Hepatocyte (in vitro differentiated cells): ENCODE measurements around the gene CACNA2D4. TPM values are rescaled to one million over a fixed set of nuclear protein-coding genes. Genes with fewer than 3 reads are reported as not detected.

Experiments
- DNase-seq: peaks from one replicate; pipeline ENCODE4 v3.0.0-alpha.2; 2016; ENCODE audit warnings: low spot score
- H2AFZ ChIP-seq: fragments of 200-600 bp; sonication (generic); 2 replicates; pipeline ENCODE4 v1.6.0; 2016; ENCODE audit warnings: antibody characterized with exemption, mild to moderate bottlenecking
- H3K27ac ChIP-seq: fragments of 200-600 bp; sonication (generic); 2 replicates; pipeline ENCODE4 v1.5.1; 2016; ENCODE audit warnings: mild to moderate bottlenecking
- H3K27me3 ChIP-seq: fragments of 200-600 bp; sonication (generic); 2 replicates; pipeline ENCODE4 v1.6.1; 2016
- H3K36me3 ChIP-seq: fragments of 200-600 bp; sonication (generic); replicated peaks from 2 replicates; pipeline ENCODE4 v1.5.1; 2016; ENCODE audit warnings: low read depth; ENCODE audit not compliant: insufficient read depth
- H3K4me1 ChIP-seq: fragments of 200-600 bp; sonication (generic); 2 replicates; pipeline ENCODE4 v1.5.1; 2016; ENCODE audit warnings: mild to moderate bottlenecking, moderate library complexity; ENCODE audit not compliant: insufficient read depth
- H3K4me2 ChIP-seq: fragments of 200-600 bp; sonication (generic); 2 replicates; pipeline ENCODE4 v1.6.0; 2016
- H3K4me3 ChIP-seq: fragments of 200-600 bp; sonication (generic); 2 replicates; pipeline ENCODE4 v1.5.1; 2016; ENCODE audit warnings: mild to moderate bottlenecking
- H3K79me2 ChIP-seq: fragments of 200-600 bp; sonication (generic); 2 replicates; pipeline ENCODE4 v1.6.0; 2017; ENCODE audit warnings: mild to moderate bottlenecking
- H3K9me2 ChIP-seq: fragments of 200-600 bp; sonication (generic); replicated peaks from 2 replicates; pipeline ENCODE4 v1.6.0; 2017; ENCODE audit warnings: mild to moderate bottlenecking; ENCODE audit not compliant: insufficient read depth
- H3K9me3 ChIP-seq: fragments of 200-600 bp; sonication (generic); 2 replicates; pipeline ENCODE4 v1.5.1; 2016; ENCODE audit warnings: low read depth, mild to moderate bottlenecking
- H4K20me1 ChIP-seq: fragments of 200-600 bp; sonication (generic); 2 replicates; pipeline ENCODE4 v1.6.0; 2016; ENCODE audit warnings: mild to moderate bottlenecking; ENCODE audit not compliant: insufficient read depth, poor library complexity, severe bottlenecking
- CTCF ChIP-seq: fragments of 200-600 bp; sonication (generic); IDR thresholded peaks from 2 replicates; pipeline ENCODE4 v1.5.1; 2016; ENCODE audit warnings: antibody characterized with exemption, mild to moderate bottlenecking; ENCODE audit not compliant: poor library complexity
- EZH2 ChIP-seq: fragments of 200-600 bp; sonication (generic); IDR thresholded peaks from 2 replicates; pipeline ENCODE4 v1.6.1; 2016; ENCODE audit warnings: antibody characterized with exemption, mild to moderate bottlenecking, borderline replicate concordance
- EZH2phosphoT487 ChIP-seq: fragments of 200-600 bp; sonication (generic); IDR thresholded peaks from one replicate; pipeline ENCODE4 v1.6.1; 2018; ENCODE audit warnings: antibody characterized with exemption, mild to moderate bottlenecking, low read depth, moderate library complexity; ENCODE audit not compliant: unreplicated experiment, severe bottlenecking
- WGBS: methylation state at CpG from one replicate; pipeline ENCODE4 v1.1.6; 2016; ENCODE audit warnings: low lambda C conversion rate; ENCODE audit errors: missing lambda C conversion rate; 5-methylcytosine and 5-hydroxymethylcytosine counted together
- polyA plus RNA-seq: library from polyadenylated mRNA; unstranded; fragments of >200 nt; fragmentation: Nextera tagmentation; extraction: Ambion mirVana; gene quantifications from 2 replicates; pipeline ENCODE4 v1.2.1, GENCODE V29; 2016
- total RNA-seq: library from RNA; depleted of rRNA; stranded (reverse); fragments of >200 nt; gene quantifications from 2 replicates; pipeline ENCODE4 v1.2.3, GENCODE V29; 2014

The CACNA2D4 gene
- total and polyA plus RNA-seq, 2 experiments from 2014 or later = 1.3 to 2.1 TPM

DNA sequence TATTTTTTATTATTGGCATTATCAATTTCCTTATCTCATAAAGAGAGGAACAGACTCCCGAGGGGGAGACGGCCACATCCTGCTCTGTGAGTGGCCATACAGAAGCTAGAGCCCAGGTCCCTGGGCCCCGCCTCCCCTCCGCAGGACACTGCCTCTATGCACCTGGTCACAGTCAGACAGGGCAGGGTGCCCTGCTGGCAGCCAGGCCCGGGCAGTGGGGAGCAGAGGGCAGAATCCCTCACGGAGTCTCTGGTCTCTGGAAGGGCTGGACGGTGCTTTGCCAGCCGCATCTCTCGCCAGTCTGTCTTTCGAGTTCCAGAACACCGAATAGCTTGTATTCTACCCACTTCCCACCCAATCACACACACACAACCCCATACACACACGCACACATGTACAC, 16.4 kb upstream of the CACNA2D4 start:
- Histone ChIP-seq H3K9me3 (no peaks in the 10 kb centered on the region), H3K4me1 (peaks cover 19% of the 10 kb centered on the region), H3K9me2 (no peaks in the 10 kb centered on the region), H4K20me1 (no peaks in the 10 kb centered on the region), H3K79me2 (no peaks in the 10 kb centered on the region), H3K27me3 (no peaks in the 10 kb centered on the region), H3K4me2 (no peak overlapping the region), H3K36me3 (no peaks in the 10 kb centered on the region), H3K4me3 (no peak overlapping the region), H3K27ac (no peak overlapping the region), H2AFZ (no peak overlapping the region)
- WGBS = 91% methylated on average over 12 of the region's 12 CpGs
- no peak for DNase-seq
- no peak for TF ChIP-seq EZH2
- TF ChIP-seq EZH2phosphoT487 = no peak
- no peak for TF ChIP-seq CTCF

DNA sequence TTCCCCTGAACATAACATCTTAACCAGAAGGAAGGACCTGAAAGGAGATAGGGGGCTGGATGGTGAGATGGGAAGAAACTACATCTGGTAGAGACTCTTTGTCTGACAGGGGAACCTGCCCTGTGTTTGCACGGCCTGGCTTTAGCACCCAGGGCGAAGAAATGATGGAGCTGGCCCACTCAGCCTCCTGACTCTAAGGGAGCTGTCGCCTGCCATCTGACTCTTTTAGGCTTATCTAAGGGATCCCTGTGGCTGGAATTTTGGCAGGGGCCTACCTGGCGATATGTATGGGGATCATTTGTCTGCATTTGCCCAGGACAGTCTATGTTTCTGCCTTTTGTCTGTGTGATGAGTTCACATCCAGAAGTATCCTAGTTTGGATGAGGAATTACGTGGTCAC, 15.6 kb upstream of the CACNA2D4 start:
- no peaks in the 10 kb centered on the region for H3K79me2 ChIP-seq
- no peak overlapping the region for H3K4me2 ChIP-seq
- H3K9me3 ChIP-seq = no peaks in the 10 kb centered on the region
- no peaks in the 10 kb centered on the region for H3K9me2 ChIP-seq
- H3K4me1 ChIP-seq = peaks cover 12% of the 10 kb centered on the region
- no peak overlapping the region for H3K4me3 ChIP-seq
- no peak for DNase-seq
- no peaks in the 10 kb centered on the region for H3K36me3 ChIP-seq
- TF ChIP-seq EZH2phosphoT487 (no peak), EZH2 (no peak)
- no peaks in the 10 kb centered on the region for H4K20me1 ChIP-seq
- H3K27me3 ChIP-seq = no peaks in the 10 kb centered on the region
- no peak overlapping the region for H3K27ac ChIP-seq
- 83% methylated on average over 5 of the region's 5 CpGs for WGBS
- no peak overlapping the region for H2AFZ ChIP-seq

DNA sequence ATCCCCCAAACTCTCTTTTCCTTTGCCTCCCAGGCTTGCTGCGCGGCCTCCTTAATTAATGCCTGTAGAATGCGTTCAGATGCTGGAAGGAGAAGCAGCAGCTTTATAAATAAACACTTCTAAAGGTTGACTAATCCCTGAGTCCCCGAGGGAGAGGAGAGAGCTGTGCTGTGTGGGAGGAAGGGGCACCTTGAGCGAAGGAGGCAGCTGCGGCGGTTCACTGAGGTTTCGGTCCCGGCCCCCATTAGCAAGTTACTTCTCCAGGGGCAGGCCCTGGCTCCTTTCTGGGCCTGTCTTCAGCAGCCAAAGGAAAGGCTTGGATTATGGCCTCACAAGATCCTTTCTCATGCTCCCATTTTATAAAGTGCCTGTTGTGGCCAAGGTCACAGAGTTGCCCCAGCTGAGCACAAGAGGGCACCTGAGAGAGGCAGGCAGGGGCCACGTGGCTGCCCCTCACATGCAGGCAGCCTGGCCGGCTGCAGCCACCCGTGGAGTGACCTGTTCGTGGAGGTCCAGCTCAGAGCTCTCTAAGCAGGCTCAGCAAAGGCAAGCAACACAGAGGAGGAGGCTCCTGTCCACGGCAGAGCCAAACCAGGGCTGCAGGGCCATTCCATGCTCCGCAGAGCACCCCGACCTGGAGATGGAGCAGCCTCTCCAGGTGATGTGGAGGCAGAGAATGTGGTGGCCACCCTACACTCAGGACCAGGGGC, 15.0 kb upstream of the CACNA2D4 start:
- Histone ChIP-seq H2AFZ (no peak overlapping the region), H3K9me2 (no peaks in the 10 kb centered on the region), H3K36me3 (no peaks in the 10 kb centered on the region), H3K4me1 (peaks cover 12% of the 10 kb centered on the region), H3K9me3 (no peaks in the 10 kb centered on the region), H3K4me2 (no peak overlapping the region), H4K20me1 (no peaks in the 10 kb centered on the region), H3K4me3 (no peak overlapping the region), H3K79me2 (no peaks in the 10 kb centered on the region), H3K27ac (no peak overlapping the region), H3K27me3 (no peaks in the 10 kb centered on the region)
- 59% methylated on average over 16 of the region's 16 CpGs for WGBS
- TF ChIP-seq EZH2phosphoT487 = no peak
- TF ChIP-seq EZH2 = no peak
- TF ChIP-seq CTCF = no peak
- no peak for DNase-seq

DNA sequence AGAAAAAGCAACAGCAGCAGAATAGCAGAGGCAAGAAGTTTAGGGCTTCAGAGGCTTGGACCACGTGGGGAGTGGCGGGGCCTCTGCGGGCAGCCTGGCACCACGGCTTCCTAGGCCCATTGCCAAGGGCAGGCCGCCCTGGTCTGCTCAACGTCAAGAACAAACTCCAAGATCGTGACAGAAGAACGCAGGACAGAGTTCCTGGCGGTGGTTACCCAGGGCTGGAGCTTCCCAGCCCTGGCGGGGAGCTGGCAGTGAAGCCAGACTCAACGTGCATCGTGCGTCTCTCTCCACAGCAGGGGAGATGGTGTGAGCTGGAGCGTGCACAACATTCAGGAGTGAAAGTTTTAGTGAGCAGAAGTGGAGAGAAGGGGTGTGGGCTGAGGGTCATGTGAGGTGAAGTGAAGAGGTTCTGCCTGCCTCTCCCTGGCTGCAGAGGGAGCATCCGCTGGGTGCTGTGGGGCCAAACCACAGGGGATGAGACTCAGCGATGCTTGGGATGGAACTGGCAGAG, 13.9 kb upstream of the CACNA2D4 start:
- Histone ChIP-seq H3K4me3 (no peak overlapping the region), H3K36me3 (no peaks in the 10 kb centered on the region), H3K4me2 (no peak overlapping the region), H4K20me1 (no peaks in the 10 kb centered on the region), H3K79me2 (no peaks in the 10 kb centered on the region), H3K9me3 (no peaks in the 10 kb centered on the region), H3K4me1 (peaks cover 12% of the 10 kb centered on the region), H3K27ac (no peak overlapping the region), H3K27me3 (no peaks in the 10 kb centered on the region), H2AFZ (no peak overlapping the region), H3K9me2 (no peaks in the 10 kb centered on the region)
- DNase-seq = peak; percentile 58
- WGBS = 70% methylated on average over 16 of the region's 16 CpGs
- TF ChIP-seq CTCF = no peak
- no peak for TF ChIP-seq EZH2phosphoT487
- no peak for TF ChIP-seq EZH2
